Breast epithelium (tissue), 3 donors: Measurements from ENCODE around the gene FBXO34.

Source experiments
- POLR2A ChIP-seq: fragments of 450-650 bp; IDR thresholded peaks from one replicate; pipeline ENCODE4 v1.6.1; 2016; ENCODE audit warnings: antibody characterized with exemption, mild to moderate bottlenecking, moderate library complexity
- POLR2AphosphoS5 ChIP-seq, 3 donors: sonication (generic); formaldehyde crosslinking; IDR thresholded peaks; one replicate each; pipeline ENCODE4 v1.6.1; 2017; ENCODE audit warnings: antibody characterized with exemption in 3 of 3

DNA sequence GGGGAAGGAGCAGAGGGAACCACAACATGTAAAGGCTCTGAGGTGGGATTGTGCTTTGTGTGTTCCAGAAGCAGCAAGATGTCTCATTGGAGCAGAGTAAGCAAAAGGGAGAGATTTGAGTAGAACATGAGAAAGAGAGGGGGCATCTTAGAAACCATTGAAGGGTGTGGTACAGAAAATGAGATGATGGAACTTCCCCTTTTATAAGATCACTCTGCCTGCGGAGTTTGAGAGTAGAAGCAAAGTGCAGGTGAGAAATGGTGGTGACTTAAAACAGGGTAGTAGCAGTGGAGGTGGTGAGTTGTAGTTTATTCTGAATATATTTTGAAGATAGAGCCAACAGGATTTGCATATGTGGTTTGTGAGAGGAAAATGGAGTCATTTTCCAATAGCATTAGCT lies 56.0 kb downstream of the FBXO34 start:
- no peak for TF ChIP-seq POLR2A
- no peak for TF ChIP-seq POLR2AphosphoS5 (IDR thresholded peaks at IDR 0.05)
